GM18502 (cell line): ENCODE results near the gene TTL.
"Not testable (repeated sequence)": the region's sequence is repeated elsewhere in the genome, so short reads cannot be mapped to it uniquely, and the experiment has no call there.

Experiments used
- ATAC-seq: cut with Tn5 transposase; IDR thresholded peaks from one replicate; pipeline ENCODE4 v1.9.1; 2021; ENCODE audit warnings: mild to moderate bottlenecking; ENCODE audit not compliant: unreplicated experiment, poor library complexity

Gene TTL

GRCh38 chr2:112472547-112473263, 9.3 kb upstream of the TTL start:
- no peak for ATAC-seq

GRCh38 chr2:112474844-112475486, 7.0 kb upstream of the TTL start:
- no peak for ATAC-seq

GRCh38 chr2:112476434-112476833, 5.5 kb upstream of the TTL start:
- ATAC-seq = no peak

- ATAC-seq = no peak
Measured at GRCh38 chr2:112480530-112481049, 1.4 kb upstream of the TTL start.

GRCh38 chr2:112481050-112481527, 867 bp upstream of the TTL start:
- ATAC-seq = peak; percentile 69

GRCh38 chr2:112482309-112483041, 519 bp downstream of the TTL start:
- peak; percentile 23 for ATAC-seq

- ATAC-seq = no peak
Measured at GRCh38 chr2:112483042-112483473, 1.1 kb downstream of the TTL start.

- no peak for ATAC-seq
Measured at GRCh38 chr2:112483831-112484230, 1.9 kb downstream of the TTL start.

GRCh38 chr2:112485849-112486248, 3.9 kb downstream of the TTL start:
- no peak for ATAC-seq

- ATAC-seq = no peak
Measured at GRCh38 chr2:112486895-112487294, 4.9 kb downstream of the TTL start.

GRCh38 chr2:112487444-112487961, 5.5 kb downstream of the TTL start:
- no peak for ATAC-seq

GRCh38 chr2:112488201-112488600, 6.2 kb downstream of the TTL start:
- no peak for ATAC-seq

- ATAC-seq = no peak
Measured at GRCh38 chr2:112491946-112492345, 10.0 kb downstream of the TTL start.

- no peak for ATAC-seq
Measured at GRCh38 chr2:112493048-112493447, 11.1 kb downstream of the TTL start.

- ATAC-seq = no peak
Measured at GRCh38 chr2:112493858-112494648, 12.1 kb downstream of the TTL start.

- ATAC-seq = no peak
Measured at GRCh38 chr2:112494828-112495227, 12.9 kb downstream of the TTL start.

GRCh38 chr2:112495878-112496277, 13.9 kb downstream of the TTL start:
- ATAC-seq = not testable (repeated sequence)

- not testable (repeated sequence) for ATAC-seq
Measured at GRCh38 chr2:112500850-112501484, 19.0 kb downstream of the TTL start.

- not testable (repeated sequence) for ATAC-seq
Measured at GRCh38 chr2:112509239-112509998, 27.5 kb downstream of the TTL start.
